HG03280 (cell line): ENCODE measurements around the gene ATP1A3.
"Not testable (repeated sequence)": the region's sequence is repeated elsewhere in the genome, so short reads cannot be mapped to it uniquely, and the experiment has no call there.

Source experiments
- ATAC-seq: cut with Tn5 transposase; IDR thresholded peaks from one replicate; pipeline ENCODE4 v1.9.1; 2021; ENCODE audit warnings: mild to moderate bottlenecking, moderate library complexity; ENCODE audit not compliant: unreplicated experiment

The ATP1A3 gene

GRCh38 chr19:41955521-41955920 is 38.5 kb downstream of the ATP1A3 start:
- no peak for ATAC-seq

- ATAC-seq: peak; percentile 55
Observed at GRCh38 chr19:41951686-41952172, 42.3 kb downstream of the ATP1A3 start.

DNA sequence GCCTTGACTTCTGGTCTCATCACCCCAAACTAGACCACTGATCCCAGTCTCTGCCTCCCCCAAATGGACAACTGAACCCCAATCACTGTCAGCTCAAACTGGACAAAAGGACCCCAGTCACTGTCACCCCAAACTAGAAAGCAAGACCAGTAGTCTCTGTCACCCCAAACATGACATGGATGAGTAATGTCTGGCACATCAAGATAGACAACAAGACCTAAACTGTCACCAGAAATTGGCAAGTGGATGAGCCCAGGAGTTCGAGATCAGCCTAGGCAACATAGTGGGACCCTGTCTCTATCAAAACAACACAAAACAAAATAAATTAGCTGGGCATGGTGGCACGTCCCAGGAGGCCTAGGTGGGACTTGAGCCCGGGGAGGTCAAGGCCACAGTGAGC is 46.9 kb downstream of the ATP1A3 start:
- no peak for ATAC-seq

DNA sequence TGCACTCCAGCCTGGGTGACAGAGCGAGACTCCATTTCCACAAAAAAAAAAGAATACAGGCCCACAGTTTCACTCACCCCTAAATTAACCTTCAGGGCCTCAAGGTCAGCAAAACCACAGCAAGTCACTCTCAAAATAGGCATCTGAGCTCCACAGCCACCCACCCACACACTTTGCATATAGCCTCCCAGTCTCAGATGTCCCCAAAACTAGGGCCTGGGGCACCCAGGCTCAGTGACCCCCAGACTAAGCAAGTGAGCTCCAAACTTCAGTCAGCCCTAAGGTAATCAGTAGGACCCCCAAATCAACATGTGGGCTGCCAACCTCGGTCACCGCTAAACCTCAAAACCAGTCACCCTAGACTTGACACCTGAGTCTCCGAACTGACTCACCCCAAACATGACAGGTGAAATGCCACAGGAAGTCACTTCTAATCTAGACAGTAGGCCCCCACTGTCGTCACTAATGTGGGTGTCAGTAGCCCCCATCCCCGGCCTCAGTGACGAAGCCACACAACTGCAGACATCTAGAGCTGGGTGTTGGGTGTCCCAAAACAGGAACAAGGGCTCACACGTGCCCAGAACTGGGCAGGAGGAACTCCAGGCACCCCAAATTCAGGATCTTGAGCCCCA is 48.8 kb downstream of the ATP1A3 start:
- peak; percentile 67 for ATAC-seq

DNA sequence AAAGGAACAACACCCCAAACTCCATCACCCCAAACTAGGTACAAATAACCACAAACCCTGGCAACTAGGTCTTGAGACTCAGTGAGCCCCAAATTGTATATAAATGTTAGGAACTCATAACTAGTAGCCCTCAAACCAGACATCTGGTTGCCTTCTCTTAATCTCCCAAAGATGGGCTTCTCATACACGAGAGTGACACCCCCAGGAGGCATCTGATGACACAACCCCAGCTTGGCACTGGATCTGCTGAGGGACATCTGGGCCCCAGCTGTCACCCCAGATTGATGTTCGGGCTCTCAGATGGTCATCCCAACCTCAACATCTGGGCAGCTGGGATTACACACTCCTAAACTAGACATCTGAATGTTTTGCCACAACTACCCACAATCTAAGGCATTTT is 49.7 kb downstream of the ATP1A3 start:
- ATAC-seq: no peak

GRCh38 chr19:41941410-41942202 is 52.4 kb downstream of the ATP1A3 start:
- ATAC-seq: no peak

DNA sequence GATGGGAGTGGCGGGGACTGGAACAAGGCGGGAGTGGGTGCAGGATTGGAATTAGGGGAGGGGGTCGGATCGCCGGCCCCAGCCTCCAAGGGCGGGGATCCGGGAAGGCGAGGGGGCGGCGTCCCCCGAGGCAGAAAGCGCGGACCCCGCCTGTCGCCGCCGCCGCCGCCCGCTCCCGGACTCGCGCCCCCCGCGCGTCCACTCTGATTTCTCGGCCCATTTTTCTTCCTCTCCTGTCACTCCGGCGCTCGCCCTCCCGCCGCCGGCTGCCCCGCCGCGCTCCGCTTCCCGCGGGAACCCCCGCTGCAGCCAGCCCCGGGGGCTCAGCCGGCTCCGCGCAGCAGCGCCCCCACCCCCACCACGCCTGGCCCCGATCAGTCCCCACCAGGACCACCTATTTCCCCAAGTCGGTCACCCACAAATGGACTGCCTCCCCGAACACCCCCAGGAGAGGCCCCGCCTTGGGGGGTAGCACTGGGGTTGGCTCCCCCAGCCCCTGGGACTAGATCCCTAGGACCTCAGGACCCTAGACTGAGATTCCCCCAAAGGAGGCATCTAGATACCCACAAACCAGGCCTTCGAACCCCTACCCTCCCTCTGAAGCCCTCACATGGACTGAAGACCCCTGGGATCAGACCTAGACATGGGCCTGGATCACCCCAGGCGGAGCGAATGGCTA is 53.2 kb downstream of the ATP1A3 start:
- ATAC-seq: no peak

DNA sequence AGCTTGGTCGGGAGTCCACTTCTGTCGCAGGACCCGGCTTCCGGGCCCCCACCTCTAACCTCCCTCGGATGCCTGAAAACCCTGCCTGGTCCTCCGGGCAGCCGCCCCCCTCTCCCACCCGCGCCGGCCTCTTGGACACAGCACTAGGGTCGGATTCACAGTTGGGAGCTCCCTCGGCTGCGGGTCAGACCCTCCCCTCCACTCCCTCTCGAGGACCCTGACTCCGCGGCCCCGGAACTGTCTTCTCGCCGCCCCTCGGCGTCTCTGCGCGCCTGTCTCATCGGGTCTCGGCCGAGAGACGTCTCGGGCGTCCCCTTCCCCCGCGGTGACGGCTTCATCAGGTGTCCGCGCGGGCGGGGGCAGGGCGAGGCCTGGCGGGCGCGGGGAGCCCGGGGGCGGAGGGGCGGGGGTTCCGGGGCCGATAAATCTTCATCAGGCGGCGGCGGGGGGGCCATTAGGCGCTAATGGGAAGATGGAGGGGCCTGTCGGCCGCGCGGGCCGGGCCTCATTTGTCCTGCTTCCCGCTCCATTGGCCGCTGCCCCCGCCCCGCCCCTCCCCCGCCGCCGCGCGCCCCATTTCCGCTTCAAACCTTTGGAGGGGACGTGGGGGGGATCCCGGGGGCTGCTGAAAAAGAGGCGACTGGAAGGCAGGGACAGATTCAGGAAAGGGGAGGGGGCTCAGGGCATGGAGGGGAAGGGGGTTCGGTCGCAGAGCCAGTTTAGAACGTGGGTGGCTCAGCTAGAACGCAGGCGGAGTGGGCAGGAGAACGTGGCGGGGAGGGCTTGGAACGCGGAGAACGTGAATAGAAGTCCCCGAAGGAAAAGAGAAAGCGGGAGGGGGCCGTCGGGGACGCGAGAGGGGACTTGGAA is 53.9 kb downstream of the ATP1A3 start:
- ATAC-seq: no peak

GRCh38 chr19:41939209-41939608 is 54.8 kb downstream of the ATP1A3 start:
- ATAC-seq: not testable (repeated sequence)

DNA sequence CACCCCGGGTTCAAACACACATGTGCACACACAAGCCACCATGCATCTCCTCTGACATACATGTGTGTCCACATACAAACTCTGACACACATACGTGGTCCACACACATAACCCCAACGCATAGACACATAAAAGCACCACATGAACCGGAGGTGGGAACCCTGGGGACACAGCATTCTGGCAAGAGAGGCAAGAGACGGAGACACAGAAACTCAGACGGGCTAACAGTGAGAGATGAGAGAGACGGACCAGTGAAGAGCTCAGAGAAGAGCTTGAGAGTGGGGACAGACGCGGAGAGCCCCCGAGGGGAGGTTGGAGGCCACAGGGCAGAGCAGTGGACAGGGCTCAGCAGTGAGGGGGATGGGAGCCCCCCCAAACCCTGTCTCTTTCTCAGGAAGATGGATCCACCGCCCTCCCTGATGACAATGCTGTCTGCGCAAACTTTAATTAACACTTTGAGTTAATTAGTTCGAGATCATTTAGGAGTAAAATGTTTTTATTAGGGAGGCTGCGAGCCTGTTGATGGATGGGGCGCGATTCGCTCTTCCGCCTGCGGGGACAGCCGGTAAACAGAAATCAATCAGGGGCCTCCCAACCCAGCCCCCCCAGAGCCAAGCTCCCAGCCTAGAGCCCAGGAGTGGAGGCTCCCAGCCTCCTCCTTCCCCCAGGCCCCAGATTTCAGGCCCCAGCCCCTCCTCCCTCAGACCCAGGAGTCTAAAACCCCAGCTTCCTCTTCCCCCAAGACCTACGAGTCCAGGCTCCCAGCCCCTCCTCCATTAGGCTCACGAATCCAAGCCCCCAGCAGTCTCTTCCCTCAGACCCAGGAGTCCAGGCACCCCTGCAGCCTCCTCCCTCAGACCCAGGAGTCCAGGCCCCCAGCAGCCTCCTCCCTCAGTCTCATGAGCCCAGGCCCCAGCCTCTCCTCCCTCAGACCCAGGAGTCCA is 56.2 kb downstream of the ATP1A3 start:
- no peak for ATAC-seq

DNA sequence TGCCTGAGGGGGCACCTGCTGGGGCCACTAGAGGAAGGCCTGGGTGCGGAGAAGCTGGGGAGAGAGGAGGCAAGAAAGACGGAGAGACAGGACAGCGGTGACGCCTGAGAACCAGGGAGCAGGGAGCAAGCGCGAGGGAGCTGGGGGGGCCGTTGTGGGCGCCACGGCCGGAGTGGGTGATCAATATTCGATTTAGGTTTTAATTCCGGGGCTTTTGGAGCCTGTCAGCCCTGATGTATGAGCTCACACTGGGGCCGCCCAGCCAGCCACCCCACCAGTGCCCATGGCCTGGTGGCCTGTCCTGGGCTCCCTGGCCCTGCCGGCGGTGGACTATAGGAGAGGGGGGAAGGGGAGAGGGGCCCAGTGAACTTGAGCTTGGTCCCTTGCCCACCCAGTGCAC is 57.1 kb downstream of the ATP1A3 start:
- no peak for ATAC-seq

- no peak for ATAC-seq
Observed at GRCh38 chr19:41936416-41936850, 57.6 kb downstream of the ATP1A3 start.

- ATAC-seq: no peak
Observed at GRCh38 chr19:41935760-41936415, 58.1 kb downstream of the ATP1A3 start.

- ATAC-seq: no peak
Observed at GRCh38 chr19:41934849-41935374, 59.1 kb downstream of the ATP1A3 start.

GRCh38 chr19:41933693-41934426 is 60.2 kb downstream of the ATP1A3 start:
- ATAC-seq: no peak

GRCh38 chr19:41932720-41933332 is 61.2 kb downstream of the ATP1A3 start:
- no peak for ATAC-seq

DNA sequence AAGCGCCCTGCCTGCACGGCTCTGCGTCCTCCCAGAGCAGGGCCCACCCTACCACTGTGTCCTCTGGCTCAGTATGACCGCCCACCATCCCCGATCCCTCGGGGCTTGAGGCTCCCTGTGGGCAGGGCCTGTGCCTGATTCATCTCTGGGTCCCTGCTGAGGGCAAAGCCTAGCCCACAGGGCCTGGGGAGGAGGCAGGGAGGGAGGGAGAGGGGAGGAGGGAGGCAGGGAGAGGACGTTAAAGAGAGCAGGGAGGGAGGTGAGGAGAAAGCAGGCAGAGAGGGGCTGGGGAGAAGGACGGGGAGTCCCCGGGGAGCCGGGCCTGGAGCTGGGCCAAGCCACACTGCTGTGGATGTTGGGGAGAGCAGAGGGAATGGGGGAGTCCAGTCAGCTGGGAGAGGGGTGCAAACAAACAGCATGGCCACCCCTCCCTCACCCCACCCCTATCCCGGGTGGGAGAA is 61.7 kb downstream of the ATP1A3 start:
- ATAC-seq: no peak
